ENCODE data around the gene XKR8. TPM values are rescaled to one million over a fixed set of nuclear protein-coding genes. Genes with fewer than 3 reads are reported as not detected.

Gene XKR8, protein sequence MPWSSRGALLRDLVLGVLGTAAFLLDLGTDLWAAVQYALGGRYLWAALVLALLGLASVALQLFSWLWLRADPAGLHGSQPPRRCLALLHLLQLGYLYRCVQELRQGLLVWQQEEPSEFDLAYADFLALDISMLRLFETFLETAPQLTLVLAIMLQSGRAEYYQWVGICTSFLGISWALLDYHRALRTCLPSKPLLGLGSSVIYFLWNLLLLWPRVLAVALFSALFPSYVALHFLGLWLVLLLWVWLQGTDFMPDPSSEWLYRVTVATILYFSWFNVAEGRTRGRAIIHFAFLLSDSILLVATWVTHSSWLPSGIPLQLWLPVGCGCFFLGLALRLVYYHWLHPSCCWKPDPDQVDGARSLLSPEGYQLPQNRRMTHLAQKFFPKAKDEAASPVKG
- 4.9 and 6.9 TPM in 2 replicates for total RNA-seq

GRCh38 chr1:27959792-27960603 lies at the start of gene XKR8:
Gene XKR8, plus strand, starts transcription at chr1:27959973. Its CDS starts 97 bp downstream, at chr1:27960070.

DNA sequence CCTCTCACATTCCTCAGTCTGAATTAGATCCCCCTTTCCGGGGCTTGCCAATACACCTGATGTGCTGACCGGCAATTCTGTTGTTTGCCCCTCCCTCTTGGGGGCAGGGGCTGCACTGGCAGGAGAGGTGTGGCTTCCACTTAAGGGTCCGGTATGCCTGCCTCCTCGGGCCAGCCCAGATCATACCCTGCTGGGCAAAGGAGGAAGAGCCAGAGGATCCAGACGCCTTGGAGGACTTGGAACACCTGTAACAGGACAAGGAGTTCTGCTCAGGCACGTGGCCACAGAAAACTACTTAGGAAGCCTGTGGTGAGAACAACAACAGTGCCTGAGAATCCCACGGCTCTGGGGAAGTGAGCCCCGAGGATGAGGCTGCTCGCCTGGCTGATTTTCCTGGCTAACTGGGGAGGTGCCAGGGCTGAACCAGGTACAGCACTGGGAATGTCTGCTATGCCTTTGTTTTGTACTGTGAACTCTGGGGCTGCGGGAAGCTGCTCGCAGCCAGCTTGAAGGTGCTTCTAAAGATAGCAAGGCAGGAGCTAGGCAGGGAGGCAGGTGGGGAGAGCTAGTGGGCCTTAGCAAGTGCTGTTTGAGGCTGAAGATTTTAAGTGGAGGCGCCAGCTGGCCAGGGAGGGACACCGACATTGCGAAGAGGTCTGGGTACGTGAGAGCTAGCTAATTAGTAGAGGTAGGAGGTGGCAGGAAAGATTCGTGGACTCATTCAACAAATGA lies 24.8 kb upstream of the XKR8 start, which contains the start of gene SMPDL3B:
Gene SMPDL3B, plus strand, starts transcription at position 183 of the 732 bp plus-strand sequence. Its CDS starts 184 bp downstream, at position 367.

Other genes starting within 250 kb of the XKR8 start
- 8.0 and 8.6 TPM in 2 replicates for gene FAM76A, start 234.0 kb upstream of the XKR8 start, total RNA-seq
- 67.0 and 163 TPM in 2 replicates for gene STX12, start 186.8 kb upstream of the XKR8 start, total RNA-seq
- 33.4 and 63.5 TPM in 2 replicates for gene PPP1R8, start 129.2 kb upstream of the XKR8 start, total RNA-seq
- 5.0 and 19.3 TPM in 2 replicates for gene THEMIS2, start 87.4 kb upstream of the XKR8 start, total RNA-seq
- 33.9 and 38.9 TPM in 2 replicates for gene RPA2, start 45.4 kb upstream of the XKR8 start, total RNA-seq
- 0.32 and 1.3 TPM in 2 replicates for gene SMPDL3B, start 25.0 kb upstream of the XKR8 start, total RNA-seq
- gene EYA3, start 128.6 kb downstream of the XKR8 start, total RNA-seq = 6.5 and 18.2 TPM in 2 replicates
- gene PTAFR, start 216.7 kb downstream of the XKR8 start, total RNA-seq = 0.13 and 0.16 TPM in 2 replicates